Measurements from ENCODE around the gene PARD3. TPM values are rescaled to one million over a fixed set of nuclear protein-coding genes. Genes with fewer than 3 reads are reported as not detected.

The PARD3 gene
- total RNA-seq, 1 experiment from 2014 or later, result 51.8 TPM

DNA sequence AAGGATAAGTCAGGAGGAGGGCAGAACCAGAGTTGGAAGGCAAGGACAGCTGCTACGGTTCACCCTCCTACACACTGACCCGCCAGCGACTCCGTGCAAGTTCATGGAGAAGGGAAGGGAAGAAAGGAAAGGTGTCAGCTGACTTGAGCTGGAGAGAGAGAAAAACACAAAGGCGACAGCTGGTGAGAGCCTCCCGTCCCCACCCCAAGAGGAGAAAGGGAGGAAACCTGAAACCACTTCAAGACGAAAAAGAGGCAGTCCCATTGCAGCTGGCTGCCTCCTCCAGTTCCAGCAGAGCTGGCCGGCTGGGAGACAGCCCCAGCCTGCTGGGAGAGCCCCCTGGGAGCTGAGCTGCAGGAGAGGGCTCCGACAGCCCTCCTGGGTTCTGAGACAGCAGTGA lies 75.2 kb downstream of the PARD3 start (continued):
- TF ChIP-seq, protein P1, sequence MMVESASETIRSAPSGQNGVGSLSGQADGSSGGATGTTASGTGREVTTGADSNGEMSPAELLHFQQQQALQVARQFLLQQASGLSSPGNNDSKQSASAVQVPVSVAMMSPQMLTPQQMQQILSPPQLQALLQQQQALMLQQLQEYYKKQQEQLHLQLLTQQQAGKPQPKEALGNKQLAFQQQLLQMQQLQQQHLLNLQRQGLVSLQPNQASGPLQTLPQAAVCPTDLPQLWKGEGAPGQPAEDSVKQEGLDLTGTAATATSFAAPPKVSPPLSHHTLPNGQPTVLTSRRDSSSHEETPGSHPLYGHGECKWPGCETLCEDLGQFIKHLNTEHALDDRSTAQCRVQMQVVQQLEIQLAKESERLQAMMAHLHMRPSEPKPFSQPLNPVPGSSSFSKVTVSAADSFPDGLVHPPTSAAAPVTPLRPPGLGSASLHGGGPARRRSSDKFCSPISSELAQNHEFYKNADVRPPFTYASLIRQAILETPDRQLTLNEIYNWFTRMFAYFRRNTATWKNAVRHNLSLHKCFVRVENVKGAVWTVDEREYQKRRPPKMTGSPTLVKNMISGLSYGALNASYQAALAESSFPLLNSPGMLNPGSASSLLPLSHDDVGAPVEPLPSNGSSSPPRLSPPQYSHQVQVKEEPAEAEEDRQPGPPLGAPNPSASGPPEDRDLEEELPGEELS (CRISPR knock-in tag; IDR thresholded peaks at IDR 0.05), result 0 out of 2 replicates have a peak, but pooled peaks have one; percentile 20
- TF ChIP-seq NFATC4 (CRISPR knock-in tag; IDR thresholded peaks at IDR 0.05) (no peak), ZNF219 (CRISPR knock-in tag; IDR thresholded peaks at IDR 0.05; ENCODE audit: borderline replicate concordance) (no peak), EMX1 (CRISPR knock-in tag; IDR thresholded peaks at IDR 0.05) (no peak), ZBTB21 (CRISPR knock-in tag; IDR thresholded peaks at IDR 0.05; ENCODE audit: borderline replicate concordance) (0 out of 2 replicates have a peak, but pooled peaks have one; percentile 23), TEAD4 (CRISPR knock-in tag; IDR thresholded peaks at IDR 0.05) (no peak), FOXK1 (CRISPR knock-in tag; IDR thresholded peaks at IDR 0.05) (peak; percentile 42; the same call in 1 of the 2 replicates)
- TF ChIP-seq, protein P2, sequence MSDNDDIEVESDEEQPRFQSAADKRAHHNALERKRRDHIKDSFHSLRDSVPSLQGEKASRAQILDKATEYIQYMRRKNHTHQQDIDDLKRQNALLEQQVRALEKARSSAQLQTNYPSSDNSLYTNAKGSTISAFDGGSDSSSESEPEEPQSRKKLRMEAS (CRISPR knock-in tag; IDR thresholded peaks at IDR 0.05), result peak; percentile 25; the same call in 1 of the 2 replicates

DNA sequence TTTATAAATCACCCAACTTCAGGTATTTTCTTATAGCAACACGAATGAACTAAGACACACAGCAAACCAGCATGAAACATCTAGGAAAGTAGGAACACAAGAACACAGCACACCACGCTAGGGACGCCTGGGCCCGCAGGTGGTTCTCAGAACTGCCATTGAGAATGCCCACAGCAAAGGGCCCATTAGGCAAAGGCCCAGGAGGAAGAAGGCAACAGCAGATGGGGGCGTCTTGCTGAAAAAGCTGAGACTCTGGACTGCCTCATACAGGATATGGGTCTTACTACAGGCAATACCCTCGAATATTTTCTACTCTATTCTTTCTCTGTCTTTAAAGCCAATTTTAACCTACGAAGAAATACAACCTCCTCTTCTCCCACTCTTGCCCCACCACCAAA lies 77.3 kb downstream of the PARD3 start:
- Mint-ChIP-seq H3K27ac (peak overlapping the region; percentile 73), H3K4me3 (no peak overlapping the region), H3K27me3 (ENCODE audit: low read depth) (no peaks in the 10 kb centered on the region), H3K4me1 (peaks cover 57% of the 10 kb centered on the region), H3K9me3 (no peaks in the 10 kb centered on the region), H3K36me3 (no peaks in the 10 kb centered on the region)
- CTCF ChIA-PET, result interaction anchor here (0.6 kb wide), 1 partner anchor 11 kb away, joined by 3 read pairs; no protein-coding TSS in a partner anchor
- TF ChIP-seq TEAD4 (CRISPR knock-in tag; IDR thresholded peaks at IDR 0.05) (no peak), NFYB (CRISPR knock-in tag; conservative IDR thresholded peaks at IDR 0.05; ENCODE audit: low read depth) (no peak), ZNF232 (CRISPR knock-in tag; IDR thresholded peaks at IDR 0.05) (no peak), KAT7 (CRISPR knock-in tag; IDR thresholded peaks at IDR 0.05; ENCODE audit: borderline replicate concordance) (no peak), CBFB (CRISPR knock-in tag; IDR thresholded peaks at IDR 0.05; ENCODE audit: low read depth) (no peak), ZNF263 (CRISPR knock-in tag; IDR thresholded peaks at IDR 0.05; ENCODE audit: low read depth) (no peak)
- TF ChIP-seq, protein P3, sequence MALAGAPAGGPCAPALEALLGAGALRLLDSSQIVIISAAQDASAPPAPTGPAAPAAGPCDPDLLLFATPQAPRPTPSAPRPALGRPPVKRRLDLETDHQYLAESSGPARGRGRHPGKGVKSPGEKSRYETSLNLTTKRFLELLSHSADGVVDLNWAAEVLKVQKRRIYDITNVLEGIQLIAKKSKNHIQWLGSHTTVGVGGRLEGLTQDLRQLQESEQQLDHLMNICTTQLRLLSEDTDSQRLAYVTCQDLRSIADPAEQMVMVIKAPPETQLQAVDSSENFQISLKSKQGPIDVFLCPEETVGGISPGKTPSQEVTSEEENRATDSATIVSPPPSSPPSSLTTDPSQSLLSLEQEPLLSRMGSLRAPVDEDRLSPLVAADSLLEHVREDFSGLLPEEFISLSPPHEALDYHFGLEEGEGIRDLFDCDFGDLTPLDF (CRISPR knock-in tag; IDR thresholded peaks at IDR 0.05), result no peak
- TF ChIP-seq, protein P4, sequence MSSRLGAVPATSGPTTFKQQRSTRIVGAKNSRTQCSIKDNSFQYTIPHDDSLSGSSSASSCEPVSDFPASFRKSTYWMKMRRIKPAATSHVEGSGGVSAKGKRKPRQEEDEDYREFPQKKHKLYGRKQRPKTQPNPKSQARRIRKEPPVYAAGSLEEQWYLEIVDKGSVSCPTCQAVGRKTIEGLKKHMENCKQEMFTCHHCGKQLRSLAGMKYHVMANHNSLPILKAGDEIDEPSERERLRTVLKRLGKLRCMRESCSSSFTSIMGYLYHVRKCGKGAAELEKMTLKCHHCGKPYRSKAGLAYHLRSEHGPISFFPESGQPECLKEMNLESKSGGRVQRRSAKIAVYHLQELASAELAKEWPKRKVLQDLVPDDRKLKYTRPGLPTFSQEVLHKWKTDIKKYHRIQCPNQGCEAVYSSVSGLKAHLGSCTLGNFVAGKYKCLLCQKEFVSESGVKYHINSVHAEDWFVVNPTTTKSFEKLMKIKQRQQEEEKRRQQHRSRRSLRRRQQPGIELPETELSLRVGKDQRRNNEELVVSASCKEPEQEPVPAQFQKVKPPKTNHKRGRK (CRISPR knock-in tag; IDR thresholded peaks at IDR 0.05; ENCODE audit: borderline replicate concordance), result no peak
- no peak for DNase-seq (ENCODE audit: low spot score)
- ATAC-seq, result peak; percentile 43
- POLR2A ChIA-PET, result no interaction called here

DNA sequence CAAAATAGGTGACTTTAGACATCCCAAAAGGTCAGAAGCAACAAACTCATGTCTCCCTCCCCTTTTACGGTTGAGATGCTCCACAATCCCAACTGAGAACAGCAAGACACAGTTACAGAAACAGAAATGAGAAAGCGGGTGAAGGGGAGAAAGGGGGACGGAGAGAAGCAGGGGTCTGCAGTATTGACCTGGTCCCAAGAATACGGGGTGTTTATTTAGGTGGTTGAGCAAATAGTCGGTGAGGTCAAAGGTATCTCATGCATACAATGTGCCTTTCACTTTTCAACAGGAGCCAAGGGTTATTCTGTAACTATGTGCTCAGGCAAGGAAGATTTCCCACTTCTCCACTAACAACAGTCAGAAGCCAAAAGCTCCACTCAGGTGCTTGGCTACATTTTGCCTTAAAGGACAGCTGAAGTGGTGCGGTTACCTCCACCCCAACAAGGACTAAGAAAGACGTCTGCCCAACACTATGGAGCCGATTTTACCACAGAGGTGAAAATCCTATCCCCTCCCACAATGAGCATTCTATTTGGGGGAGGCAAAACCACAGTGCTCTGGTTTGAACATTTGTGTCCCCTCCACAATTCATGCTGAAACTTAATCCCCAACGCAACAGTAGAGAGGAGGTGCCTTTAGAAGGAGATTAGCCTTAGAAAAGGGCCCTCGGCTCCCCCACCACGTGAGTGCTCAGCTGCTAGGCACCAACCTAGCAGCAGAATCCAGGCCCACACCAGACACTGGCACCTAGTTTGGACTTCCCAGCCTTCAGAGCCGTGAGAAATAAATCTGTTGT lies 77.9 kb downstream of the PARD3 start:
- Mint-ChIP-seq H3K9me3 (no peaks in the 10 kb centered on the region), H3K36me3 (no peaks in the 10 kb centered on the region), H3K27me3 (ENCODE audit: low read depth) (no peaks in the 10 kb centered on the region), H3K27ac (peak overlapping the region; percentile 70), H3K4me3 (no peak overlapping the region; the same call in 1 of the 2 replicates), H3K4me1 (peaks cover 54% of the 10 kb centered on the region)
- no peak for TF ChIP-seq ZBTB21 (CRISPR knock-in tag; IDR thresholded peaks at IDR 0.05; ENCODE audit: borderline replicate concordance)
- TF ChIP-seq, protein P5, sequence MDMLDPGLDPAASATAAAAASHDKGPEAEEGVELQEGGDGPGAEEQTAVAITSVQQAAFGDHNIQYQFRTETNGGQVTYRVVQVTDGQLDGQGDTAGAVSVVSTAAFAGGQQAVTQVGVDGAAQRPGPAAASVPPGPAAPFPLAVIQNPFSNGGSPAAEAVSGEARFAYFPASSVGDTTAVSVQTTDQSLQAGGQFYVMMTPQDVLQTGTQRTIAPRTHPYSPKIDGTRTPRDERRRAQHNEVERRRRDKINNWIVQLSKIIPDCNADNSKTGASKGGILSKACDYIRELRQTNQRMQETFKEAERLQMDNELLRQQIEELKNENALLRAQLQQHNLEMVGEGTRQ (CRISPR knock-in tag; IDR thresholded peaks at IDR 0.05), result peak; percentile 28; the same call in 1 of the 2 replicates
- DNase-seq (ENCODE audit: low spot score), result no peak
- CTCF ChIA-PET, result no interaction called here
- POLR2A ChIA-PET, result interaction anchor here (0.5 kb wide), 1 partner anchor 19 kb away, joined by 4 read pairs; no protein-coding TSS in a partner anchor
- ATAC-seq, result 0 out of 2 replicates have a peak, but pooled peaks have one; percentile 2
